ENCODE data around the gene AFG1L.

- TF ChIP-seq CTCF (conservative IDR thresholded peaks at IDR 0.05; ENCODE audit: low read depth in 2 of 2) (no peak), ETS1 (IDR thresholded peaks at IDR 0.05) (no peak), CREB1 (CRISPR knock-in tag; IDR thresholded peaks at IDR 0.05; ENCODE audit: low read depth) (no peak), EZH2 (IDR thresholded peaks at IDR 0.05; ENCODE audit: low read depth, unreplicated experiment) (no peak), EZH2phosphoT487 (IDR thresholded peaks at IDR 0.05; ENCODE audit: unreplicated experiment) (no peak)
These were observed 41.6 kb upstream of the AFG1L start for GRCh38 chr6:108253241-108253640.

Measured in GM23338 (cell line).